SK-N-SH (cell line): Measurements from ENCODE around the gene HIPK2. TPM values are rescaled to one million over a fixed set of nuclear protein-coding genes. Genes with fewer than 3 reads are reported as not detected.

ENCODE experiments used
- CTCF ChIA-PET: fragments of 300-600, 350-600 bp; formaldehyde crosslinking; extraction: SDS; loops from one replicate; lab custom pipeline; 2021; lab: Yijun Ruan, JAX
- POLR2A ChIA-PET: fragments of 350-600 bp; sonication (Branson Sonifier 250); formaldehyde crosslinking; extraction: SDS; loops from one replicate; lab custom pipeline; 2020; ENCODE audit warnings: antibody characterized with exemption, inconsistent platforms; lab: Yijun Ruan, JAX
- DNase-seq: peaks from one replicate; pipeline ENCODE4 v3.0.0; 2012
- H2AFZ ChIP-seq: fragments of 200-600 bp; sonication (generic); 2 replicates; pipeline ENCODE4 v1.8.1; 2016; ENCODE audit warnings: antibody characterized with exemption, mild to moderate bottlenecking, low read depth
- H3F3A ChIP-seq: fragments of 200-600 bp; sonication (generic); replicated peaks from 2 replicates; pipeline ENCODE3; 2016; ENCODE audit warnings: antibody characterized with exemption, mild to moderate bottlenecking; ENCODE audit not compliant: insufficient read depth
- H3K27ac ChIP-seq, 2 experiments: fragments of 200-500 bp in 1 of 2; fragments of 200-600 bp in 1 of 2; sonication (Bioruptor generic) in 1 of 2; sonication (generic), shearing (Covaris generic) in 1 of 2; 2 replicates each; pipeline versions ENCODE4 v1.5.1 to v1.6.1; 2014 to 2016; ENCODE audit warnings: low read depth in 2 of 2, inconsistent platforms in 1 of 2, low read length in 1 of 2, mild to moderate bottlenecking in 1 of 2, mixed read lengths in 1 of 2
- H3K27me3 ChIP-seq: fragments of 200-600 bp; sonication (generic), shearing (Covaris generic); 2 replicates; pipeline ENCODE4 v1.6.1; 2016; ENCODE audit warnings: mixed run types; ENCODE audit not compliant: insufficient read depth
- H3K36me3 ChIP-seq, 2 experiments: fragments of 200-500 bp in 1 of 2; fragments of 200-600 bp in 1 of 2; sonication (Bioruptor generic) in 1 of 2; sonication (generic) in 1 of 2; replicated peaks in 1 of 2; 2 replicates each; pipeline versions ENCODE3 to v1.5.1; 2014 to 2016; ENCODE audit warnings: low read length in 1 of 2, mild to moderate bottlenecking in 1 of 2; ENCODE audit not compliant: insufficient read depth in 2 of 2, control insufficient read depth in 1 of 2
- H3K4me1 ChIP-seq, 2 experiments: fragments of 200-500 bp in 1 of 2; fragments of 200-600 bp in 1 of 2; sonication (Bioruptor generic) in 1 of 2; sonication (generic), shearing (Covaris generic) in 1 of 2; 2 replicates each; pipeline versions ENCODE4 v1.5.1 to v1.6.1; 2014 to 2016; ENCODE audit warnings: low read depth in 1 of 2, low read length in 1 of 2, mixed run types in 1 of 2; ENCODE audit not compliant: insufficient read depth in 2 of 2, control insufficient read depth in 1 of 2
- H3K4me2 ChIP-seq: fragments of 200-600 bp; sonication (generic), shearing (Covaris generic); 2 replicates; pipeline ENCODE4 v1.6.1; 2017; ENCODE audit warnings: mixed run types
- H3K4me3 ChIP-seq, 2 experiments: fragments of 200-500 bp in 1 of 2; fragments of 200-600 bp in 1 of 2; sonication (Bioruptor generic) in 1 of 2; sonication (generic), shearing (Covaris generic) in 1 of 2; 2 replicates each; pipeline versions ENCODE4 v1.5.1 to v1.8.1; 2014 to 2016; ENCODE audit warnings: low read depth in 2 of 2, inconsistent platforms in 1 of 2, low read length in 1 of 2, mild to moderate bottlenecking in 1 of 2, mixed read lengths in 1 of 2, moderate library complexity in 1 of 2
- H3K79me2 ChIP-seq: fragments of 200-600 bp; sonication (generic); 2 replicates; pipeline ENCODE4 v1.8.1; 2017; ENCODE audit warnings: mild to moderate bottlenecking; ENCODE audit not compliant: insufficient read depth
- H3K9ac ChIP-seq: fragments of 200-600 bp; sonication (generic); 2 replicates; pipeline ENCODE4 v1.6.1; 2017; ENCODE audit warnings: mixed run types
- H3K9me2 ChIP-seq: fragments of 200-600 bp; sonication (generic); 2 replicates; pipeline ENCODE4 v1.6.1; 2017; ENCODE audit warnings: mixed run types
- H3K9me3 ChIP-seq: fragments of 200-600 bp; sonication (generic); 2 replicates; pipeline ENCODE4 v1.6.1; 2017; ENCODE audit warnings: mixed run types, mild to moderate bottlenecking, moderate library complexity
- H4K20me1 ChIP-seq: fragments of 200-600 bp; sonication (generic); 2 replicates; pipeline ENCODE4 v1.6.1; 2017; ENCODE audit warnings: mild to moderate bottlenecking, mixed run types; ENCODE audit not compliant: insufficient read depth
- CHD2 ChIP-seq: fragments of 150-350 bp; IDR thresholded peaks from 2 replicates; pipeline ENCODE4 v1.6.1; 2018; ENCODE audit warnings: low read length; ENCODE audit not compliant: partially characterized antibody
- EP300 ChIP-seq, 2 experiments: IDR thresholded peaks; 2 replicates each; pipeline versions ENCODE4 v1.4.0 to v1.6.1; 2012; ENCODE audit warnings: borderline replicate concordance in 1 of 2, low read depth in 1 of 2, low read length in 1 of 2
- FOSL2 ChIP-seq: IDR thresholded peaks from 2 replicates; pipeline ENCODE4 v1.4.0; 2012; ENCODE audit warnings: low read depth, mild to moderate bottlenecking, moderate library complexity, borderline replicate concordance
- FOXJ3 ChIP-seq: sonication (generic); formaldehyde crosslinking; IDR thresholded peaks from 2 replicates; pipeline ENCODE4 v1.5.1; 2020; ENCODE audit warnings: mild to moderate bottlenecking, missing genetic modification reagents
- GABPA ChIP-seq: IDR thresholded peaks from 2 replicates; pipeline ENCODE4 v1.4.0; 2012; ENCODE audit warnings: low read depth, mild to moderate bottlenecking
- GATA2 ChIP-seq: sonication (generic); formaldehyde crosslinking; IDR thresholded peaks from 2 replicates; pipeline ENCODE4 v1.5.0; 2020; ENCODE audit warnings: mild to moderate bottlenecking, missing genetic modification reagents
- JUND ChIP-seq: IDR thresholded peaks from 2 replicates; pipeline ENCODE4 v1.4.0; 2012
- MAX ChIP-seq: IDR thresholded peaks from 2 replicates; pipeline ENCODE4 v1.4.0; 2012; ENCODE audit warnings: low read depth
- MEF2A ChIP-seq: IDR thresholded peaks from 2 replicates; pipeline ENCODE4 v1.4.0; 2012; ENCODE audit warnings: low read depth, borderline replicate concordance
- MXI1 ChIP-seq: IDR thresholded peaks from 2 replicates; pipeline ENCODE4 v1.6.1; 2012; ENCODE audit warnings: mild to moderate bottlenecking, low read depth, low read length, improper control_type of control experiment
- NFIC ChIP-seq: IDR thresholded peaks from 2 replicates; pipeline ENCODE4 v1.4.0; 2012; ENCODE audit warnings: borderline replicate concordance
- NRF1 ChIP-seq: IDR thresholded peaks from 2 replicates; pipeline ENCODE4 v1.6.1; 2012; ENCODE audit warnings: low read depth, mild to moderate bottlenecking, low read length
- RAD21 ChIP-seq: IDR thresholded peaks from 2 replicates; pipeline ENCODE4 v1.6.1; 2012; ENCODE audit warnings: mild to moderate bottlenecking, low read length
- RCOR1 ChIP-seq: fragments of 150-350 bp; IDR thresholded peaks from 2 replicates; pipeline ENCODE4 v1.6.1; 2017; ENCODE audit warnings: antibody characterized with exemption, low read length
- REST ChIP-seq: IDR thresholded peaks from 2 replicates; pipeline ENCODE4 v1.6.1; 2012; ENCODE audit warnings: mild to moderate bottlenecking, low read depth, low read length, moderate library complexity
- RFX5 ChIP-seq: IDR thresholded peaks from 2 replicates; pipeline ENCODE4 v1.6.1; 2012; ENCODE audit warnings: mild to moderate bottlenecking, improper control_type of control experiment, low read length
- RXRA ChIP-seq: IDR thresholded peaks from 2 replicates; pipeline ENCODE4 v1.4.0; 2012; ENCODE audit warnings: low read depth, mild to moderate bottlenecking, borderline replicate concordance
- SIN3A ChIP-seq: IDR thresholded peaks from 2 replicates; pipeline ENCODE4 v1.6.1; 2012; ENCODE audit warnings: low read depth, mild to moderate bottlenecking, low read length, moderate library complexity, borderline replicate concordance
- SMC3 ChIP-seq: IDR thresholded peaks from 2 replicates; pipeline ENCODE4 v1.6.1; 2012; ENCODE audit warnings: low read depth, low read length, improper control_type of control experiment
- TAF1 ChIP-seq: IDR thresholded peaks from 2 replicates; pipeline ENCODE4 v1.6.1; 2012; ENCODE audit warnings: low read depth, mild to moderate bottlenecking, low read length, moderate library complexity, borderline replicate concordance
- TCF12 ChIP-seq: IDR thresholded peaks from 2 replicates; pipeline ENCODE4 v1.4.0; 2012
- USF1 ChIP-seq: IDR thresholded peaks from 2 replicates; pipeline ENCODE4 v1.4.0; 2012; ENCODE audit warnings: low read depth, borderline replicate concordance
- YY1 ChIP-seq: IDR thresholded peaks from 2 replicates; pipeline ENCODE4 v1.4.0; 2012; ENCODE audit warnings: low read depth, mild to moderate bottlenecking
- ZBTB33 ChIP-seq: IDR thresholded peaks from 2 replicates; pipeline ENCODE4 v1.4.0; 2012; ENCODE audit warnings: low read depth, borderline replicate concordance
- WGBS: methylation state at CpG from one replicate; pipeline ENCODE4 v1.1.6; 2017; ENCODE audit warnings: low lambda C conversion rate; 5-methylcytosine and 5-hydroxymethylcytosine counted together
- polyA plus RNA-seq, 3 experiments: library from polyadenylated mRNA; depleted of rRNA; stranded (reverse); fragments of >200 nt; gene quantifications; 2 replicates each; pipeline ENCODE4 v1.2.3, GENCODE V29; 2012
- TF ChIP-seq, protein P1 (sequence below): fragments of 150-350 bp; IDR thresholded peaks from 2 replicates; pipeline ENCODE4 v1.6.1; 2016; ENCODE audit warnings: mild to moderate bottlenecking, low read depth, low read length

The HIPK2 gene
- polyA plus RNA-seq (2012; rRNA removed), result 9.2 and 14.2 TPM in 2 replicates
- 10.7 and 13.4 TPM in 2 replicates for polyA plus RNA-seq (2012; cell fraction: cytosol; rRNA removed)
- 15.8 and 18.8 TPM in 2 replicates for polyA plus RNA-seq (2012; cell fraction: nucleus; rRNA removed)

- CTCF ChIA-PET, result interaction anchor here (0.9 to 8.6 kb wide), 15 partner anchors 9 to 279 kb away, joined by 3 to 53 read pairs (median 4); no protein-coding TSS in a partner anchor
- H3K9me2 ChIP-seq, result no peaks in the 10 kb centered on the region
- H3K36me3 ChIP-seq, result peaks cover 0 to 4% of the 10 kb centered on the region in 2 experiments
- peak within 1 kb of the TSS; percentile 92 for H2AFZ ChIP-seq
- peaks cover 50% of the 10 kb centered on the region for H3K79me2 ChIP-seq
- peaks cover 35% of the 10 kb centered on the region for H3F3A ChIP-seq
- H3K9me3 ChIP-seq, result no peaks in the 10 kb centered on the region
- peak within 1 kb of the TSS; percentile 90 for H3K4me2 ChIP-seq
- H3K4me1 ChIP-seq, result peaks cover 22 to 23% of the 10 kb centered on the region in 2 experiments
- POLR2A ChIA-PET, result interaction anchor here (0.8 kb wide), 1 partner anchor 20 kb away, joined by 3 read pairs; no protein-coding TSS in a partner anchor
- peak within 1 kb of the TSS; percentile 82 for H3K9ac ChIP-seq
- H3K27ac ChIP-seq, result peak within 1 kb of the TSS; percentile 87 to 97
- peaks cover 12% of the 10 kb centered on the region for H4K20me1 ChIP-seq
- H3K27me3 ChIP-seq, result no peaks in the 10 kb centered on the region
- 2% methylated on average over 47 of the region's 96 CpGs for WGBS
- peak; percentile 99 for DNase-seq
- peak within 1 kb of the TSS; percentile 84 to 98 for H3K4me3 ChIP-seq
- peak; percentile 75; the same call in 1 of the 2 replicates for TF ChIP-seq MXI1
- no peak for TF ChIP-seq RXRA
- TF ChIP-seq MAX, result no peak
- TF ChIP-seq YY1, result no peak
- TF ChIP-seq NFIC, result no peak
- peak; percentile 55; the same call in 1 of the 2 replicates for TF ChIP-seq TAF1
- no peak for TF ChIP-seq FOXJ3 (CRISPR knock-in tag)
- no peak for TF ChIP-seq GATA2 (CRISPR knock-in tag)
- no peak for TF ChIP-seq RCOR1
- TF ChIP-seq ZBTB33, result no peak
- peak; percentile 46 for TF ChIP-seq CHD2
- no peak for TF ChIP-seq REST
- TF ChIP-seq, protein P1, sequence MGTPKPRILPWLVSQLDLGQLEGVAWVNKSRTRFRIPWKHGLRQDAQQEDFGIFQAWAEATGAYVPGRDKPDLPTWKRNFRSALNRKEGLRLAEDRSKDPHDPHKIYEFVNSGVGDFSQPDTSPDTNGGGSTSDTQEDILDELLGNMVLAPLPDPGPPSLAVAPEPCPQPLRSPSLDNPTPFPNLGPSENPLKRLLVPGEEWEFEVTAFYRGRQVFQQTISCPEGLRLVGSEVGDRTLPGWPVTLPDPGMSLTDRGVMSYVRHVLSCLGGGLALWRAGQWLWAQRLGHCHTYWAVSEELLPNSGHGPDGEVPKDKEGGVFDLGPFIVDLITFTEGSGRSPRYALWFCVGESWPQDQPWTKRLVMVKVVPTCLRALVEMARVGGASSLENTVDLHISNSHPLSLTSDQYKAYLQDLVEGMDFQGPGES, result no peak
- peak; percentile 45 for TF ChIP-seq NRF1
- TF ChIP-seq TCF12, result no peak
- no peak for TF ChIP-seq USF1
- no peak; the same call in 1 of the 2 replicates for TF ChIP-seq SIN3A
- TF ChIP-seq SMC3, result no peak
- no peak for TF ChIP-seq RFX5
- no peak for TF ChIP-seq JUND
- TF ChIP-seq GABPA, result no peak
- no peak for TF ChIP-seq RAD21
- TF ChIP-seq FOSL2, result no peak
- TF ChIP-seq EP300 (IDR thresholded peaks at IDR 0.05; ENCODE audit: borderline replicate concordance in 1 of 2, low read depth in 1 of 2, low read length in 1 of 2), result peak in 1 of 2 experiments; percentile 30; a peak in 1 of 4 replicates
- no peak for TF ChIP-seq MEF2A
Observed at GRCh38 chr7:139777948-139778841, at the start of gene HIPK2. HIPK2 (minus strand) TSS chr7:139777998; CDS start chr7:139777623, 375 bp downstream.
